ENCODE measurements around the gene SRRM1. TPM values are rescaled to one million over a fixed set of nuclear protein-coding genes. Genes with fewer than 3 reads are reported as not detected.

SRRM1 gene
- total and polyA plus RNA-seq, 9 of the 15 experiments (the other 6 are each of a cell fraction or from before 2014, with no cell fraction given) = 54.5 to 268 (median 115) TPM

GRCh38 chr1:24643363-24644099 is 429 bp downstream of the SRRM1 start (continued):
- TF ChIP-seq CUX1 (CRISPR knock-in tag; IDR thresholded peaks at IDR 0.05) (no peak), ZNF445 (CRISPR knock-in tag; IDR thresholded peaks at IDR 0.05; ENCODE audit: low read depth) (no peak), TFAM (CRISPR knock-in tag; conservative IDR thresholded peaks at IDR 0.05) (no peak), IRF2 (CRISPR knock-in tag; IDR thresholded peaks at IDR 0.05) (no peak), SIX5 (IDR thresholded peaks at IDR 0.05; ENCODE audit: borderline replicate concordance in 1 of 2, insufficient read depth in 1 of 2, low read depth in 1 of 2, low read length in 2 of 2) (no peak), MCM5 (IDR thresholded peaks at IDR 0.05; ENCODE audit: low read depth) (no peak), MYC (IDR thresholded peaks at IDR 0.05; ENCODE audit: low read depth, low read length) (no peak), MYC (CRISPR knock-in tag; IDR thresholded peaks at IDR 0.05; ENCODE audit: borderline replicate concordance, low read depth) (peak; percentile 58; the same call in 1 of the 2 replicates), RBM34 (IDR thresholded peaks at IDR 0.05; ENCODE audit: borderline replicate concordance, insufficient read depth, low read length) (no peak), ZNF644 (tag; IDR thresholded peaks at IDR 0.05; ENCODE audit: low read depth) (no peak), ZHX1 (conservative IDR thresholded peaks at IDR 0.05; ENCODE audit: low read length) (no peak), FOXM1 (IDR thresholded peaks at IDR 0.05; ENCODE audit: low read depth) (peak; percentile 40), FOXM1 (CRISPR knock-in tag; IDR thresholded peaks at IDR 0.05; ENCODE audit: low read depth) (no peak; the same call in 1 of the 2 replicates), CSDE1 (IDR thresholded peaks at IDR 0.05) (no peak), HDAC8 (tag; IDR thresholded peaks at IDR 0.05) (no peak), ZNF354B (CRISPR knock-in tag; IDR thresholded peaks at IDR 0.05) (no peak), TBP (optimal IDR thresholded peaks at IDR 0.05; ENCODE audit: low read depth, low read length) (peak; percentile 25), ZNF586 (CRISPR knock-in tag; conservative IDR thresholded peaks at IDR 0.05) (no peak), ZC3H8 (IDR thresholded peaks at IDR 0.05) (no peak), ASH1L (IDR thresholded peaks at IDR 0.05; ENCODE audit: borderline replicate concordance, low read depth, partially characterized antibody) (no peak), TEAD2 (tag; IDR thresholded peaks at IDR 0.05) (no peak), SREBF2 (CRISPR knock-in tag; IDR thresholded peaks at IDR 0.05) (no peak)
